ENCODE data around the gene PSD4. TPM values are rescaled to one million over a fixed set of nuclear protein-coding genes. Genes with fewer than 3 reads are reported as not detected.
A peak's percentile ranks its signal among the peaks of the same experiment; 100 is the strongest.

The PSD4 gene
- total RNA-seq, 1 experiment from 2014 or later = 12.6 TPM

DNA sequence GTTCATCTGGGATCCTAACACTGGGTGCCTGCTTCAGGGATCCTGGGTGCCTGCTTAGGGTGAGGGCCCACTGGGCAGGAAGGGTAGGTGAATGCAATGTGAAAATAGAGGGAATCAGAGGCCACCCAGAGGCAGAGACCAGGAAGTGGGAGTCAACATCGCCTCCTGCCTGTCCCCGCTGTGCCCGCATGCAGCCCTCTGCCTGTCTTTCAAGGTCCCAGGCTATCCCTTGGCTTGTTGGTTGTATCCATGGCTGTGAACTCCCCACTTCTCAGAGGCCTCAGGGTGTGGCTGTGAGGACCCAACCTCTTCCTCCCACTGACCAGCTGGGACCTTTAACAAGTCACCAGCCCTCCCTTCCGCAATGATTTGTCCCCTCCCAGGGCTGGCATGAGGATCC lies 26.5 kb downstream of the PSD4 start:
- BruUV-seq (replicated peaks) = no TSS peak
- intact Hi-C loops (cut with micrococcal nuclease) = loop anchor here (5.0 kb wide), 1 partner anchor 192 kb away; no protein-coding TSS in a partner anchor
- Histone ChIP-seq H3K4me1 (ENCODE audit: control insufficient read depth in 1 of 2, insufficient read depth in 2 of 2, low read length in 2 of 2) (peaks cover 16 to 40% of the 10 kb centered on the region in 2 experiments), H3K27ac (ENCODE audit: low read depth, low read length) (peak overlapping the region; percentile 93; the same call in 1 of the 2 replicates), H4K20me1 (ENCODE audit: insufficient read depth) (no peaks in the 10 kb centered on the region), H3K4me2 (ENCODE audit: low read length) (peak overlapping the region; percentile 92), H3K4me3 (replicated peaks in 1 of 2; ENCODE audit: low read depth in 1 of 2, low read length in 2 of 2) (no peak overlapping the region), H3K79me2 (ENCODE audit: insufficient read depth, low read length) (no peaks in the 10 kb centered on the region), H2AFZ (ENCODE audit: low read depth, low read length, poor library complexity, severe bottlenecking) (no peak overlapping the region), H3K9ac (ENCODE audit: low read length) (no peak overlapping the region), H3K9me2 (ENCODE audit: insufficient read depth) (no peaks in the 10 kb centered on the region), H3K27me3 (ENCODE audit: insufficient read depth, low read length) (no peaks in the 10 kb centered on the region), H3K9me3 (ENCODE audit: control insufficient read depth in 1 of 2, insufficient read depth in 1 of 2, low read depth in 1 of 2, low read length in 2 of 2) (no peaks in the 10 kb centered on the region), H3K36me3 (ENCODE audit: control insufficient read depth in 1 of 2, insufficient read depth in 2 of 2, low read length in 2 of 2) (no peaks in the 10 kb centered on the region; a peak in 1 of 4 replicates)
- no peak for DNase-seq (ENCODE audit: low read depth, low spot score)
- TF ChIP-seq FOSL1 (IDR thresholded peaks at IDR 0.05; ENCODE audit: low read depth) = no peak
- TF ChIP-seq POLR2A (IDR thresholded peaks at IDR 0.05; ENCODE audit: borderline replicate concordance, extremely low read depth, insufficient read depth, insufficient read length) = no peak
- TF ChIP-seq, protein P1, sequence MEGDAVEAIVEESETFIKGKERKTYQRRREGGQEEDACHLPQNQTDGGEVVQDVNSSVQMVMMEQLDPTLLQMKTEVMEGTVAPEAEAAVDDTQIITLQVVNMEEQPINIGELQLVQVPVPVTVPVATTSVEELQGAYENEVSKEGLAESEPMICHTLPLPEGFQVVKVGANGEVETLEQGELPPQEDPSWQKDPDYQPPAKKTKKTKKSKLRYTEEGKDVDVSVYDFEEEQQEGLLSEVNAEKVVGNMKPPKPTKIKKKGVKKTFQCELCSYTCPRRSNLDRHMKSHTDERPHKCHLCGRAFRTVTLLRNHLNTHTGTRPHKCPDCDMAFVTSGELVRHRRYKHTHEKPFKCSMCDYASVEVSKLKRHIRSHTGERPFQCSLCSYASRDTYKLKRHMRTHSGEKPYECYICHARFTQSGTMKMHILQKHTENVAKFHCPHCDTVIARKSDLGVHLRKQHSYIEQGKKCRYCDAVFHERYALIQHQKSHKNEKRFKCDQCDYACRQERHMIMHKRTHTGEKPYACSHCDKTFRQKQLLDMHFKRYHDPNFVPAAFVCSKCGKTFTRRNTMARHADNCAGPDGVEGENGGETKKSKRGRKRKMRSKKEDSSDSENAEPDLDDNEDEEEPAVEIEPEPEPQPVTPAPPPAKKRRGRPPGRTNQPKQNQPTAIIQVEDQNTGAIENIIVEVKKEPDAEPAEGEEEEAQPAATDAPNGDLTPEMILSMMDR (IDR thresholded peaks at IDR 0.05 in 2 of 3, conservative IDR thresholded peaks at IDR 0.05 in 1 of 3; ENCODE audit: borderline replicate concordance in 1 of 3, insufficient read depth in 1 of 3, low read depth in 2 of 3, low read length in 2 of 3) = peak; percentile 41 to 71 (median 53); a peak in 5 of 6 replicates
- TF ChIP-seq JUND (IDR thresholded peaks at IDR 0.05) = no peak
- no peak for TF ChIP-seq TCF7L2 (IDR thresholded peaks at IDR 0.05; ENCODE audit: borderline replicate concordance, extremely low read depth, insufficient read depth, insufficient read length)
- TF ChIP-seq SRF (IDR thresholded peaks at IDR 0.05; ENCODE audit: low read depth) = no peak
- no peak for TF ChIP-seq CBX3 (IDR thresholded peaks at IDR 0.05; ENCODE audit: low read depth)
- peak; percentile 14; the same call in 1 of the 2 replicates for ATAC-seq
- CTCF ChIA-PET = interaction anchor here (0.8 to 4.1 kb wide), 8 partner anchors 11 to 170 kb away, joined by 3 to 103 read pairs (median 10); no protein-coding TSS in a partner anchor
- RAD21 ChIA-PET (ENCODE audit: low non-redundant PET in 1 of 2, low total read pairs in 2 of 2, uncharacterized antibody in 2 of 2, unreplicated experiment in 2 of 2) = no interaction called here
- POLR2A ChIA-PET = interaction anchor here (2.3 kb wide), 1 partner anchor 63 kb away, joined by 11 read pairs; no protein-coding TSS in a partner anchor

All from HCT116 (cell line).